Cortex of kidney (tissue), 1 donor: ENCODE results near the gene TMEM19.
A peak's percentile ranks its signal among the peaks of the same experiment; 100 is the strongest.

ENCODE experiments used
- DNase-seq: peaks from one replicate; lab custom pipeline; 2025; lab: John Stamatoyannopoulos, UW

Gene TMEM19

DNA sequence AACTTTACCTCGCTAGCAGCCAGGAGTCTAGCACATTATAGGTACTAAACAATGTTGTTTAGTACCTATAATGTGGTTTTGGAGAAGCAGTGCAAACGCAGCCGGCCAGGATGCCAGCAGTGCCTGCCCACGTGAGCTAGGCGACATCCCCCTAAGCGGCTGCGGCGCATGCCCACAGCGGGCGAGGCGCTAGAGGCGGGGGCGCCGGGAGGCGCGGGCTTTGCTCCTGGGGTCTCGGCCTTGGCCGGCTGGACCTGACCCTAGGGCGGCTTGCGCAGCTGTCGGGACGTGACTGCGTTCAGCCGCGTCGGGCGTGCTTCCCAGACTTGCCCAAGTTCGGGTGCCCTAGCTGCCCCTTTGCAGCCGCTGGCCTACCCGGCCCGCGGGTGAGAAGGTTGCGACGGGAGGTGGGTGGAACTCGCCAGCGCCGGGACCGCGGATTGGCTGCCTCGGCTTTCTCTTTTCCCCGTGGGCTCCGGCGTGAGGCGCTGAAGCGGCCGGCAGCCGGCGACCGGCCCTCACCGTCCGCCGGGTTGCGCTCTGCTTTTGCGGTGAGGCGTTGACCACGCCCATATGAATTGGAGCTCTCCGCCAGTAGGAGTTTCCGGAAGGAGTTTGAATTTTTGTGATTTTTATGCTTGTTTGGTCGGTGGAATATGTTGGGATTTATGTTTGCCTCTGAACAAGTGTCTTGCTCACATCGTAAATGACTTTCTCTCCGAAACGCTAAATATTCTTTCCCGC is at the start of gene TMEM19:
Gene TMEM19, plus strand, starts transcription at position 169 of the 744 bp plus-strand sequence. CDS start 599 bp downstream, outside the sequence.
- DNase-seq: peak; percentile 34

DNA sequence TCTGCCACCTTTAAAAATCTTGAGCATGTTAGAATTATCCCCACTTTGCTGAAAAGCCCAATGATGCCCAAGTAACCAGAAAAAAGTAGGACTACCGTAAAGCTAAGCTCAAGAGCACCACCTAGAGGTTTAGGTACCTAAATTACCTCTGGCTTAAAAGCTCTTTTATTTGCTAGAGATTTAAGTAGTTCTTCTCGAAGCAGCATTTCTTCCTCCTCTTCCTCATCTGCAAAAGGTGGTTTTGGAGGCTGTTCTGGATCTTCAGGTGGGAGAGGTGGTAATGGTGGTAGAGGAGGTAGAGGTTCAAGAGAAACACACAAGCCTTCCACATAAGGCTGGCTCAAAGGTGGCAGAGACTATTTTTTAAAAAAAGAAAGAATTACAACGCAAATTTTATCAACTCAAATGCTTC is 49.2 kb upstream of the TMEM19 start:
- no peak for DNase-seq

DNA sequence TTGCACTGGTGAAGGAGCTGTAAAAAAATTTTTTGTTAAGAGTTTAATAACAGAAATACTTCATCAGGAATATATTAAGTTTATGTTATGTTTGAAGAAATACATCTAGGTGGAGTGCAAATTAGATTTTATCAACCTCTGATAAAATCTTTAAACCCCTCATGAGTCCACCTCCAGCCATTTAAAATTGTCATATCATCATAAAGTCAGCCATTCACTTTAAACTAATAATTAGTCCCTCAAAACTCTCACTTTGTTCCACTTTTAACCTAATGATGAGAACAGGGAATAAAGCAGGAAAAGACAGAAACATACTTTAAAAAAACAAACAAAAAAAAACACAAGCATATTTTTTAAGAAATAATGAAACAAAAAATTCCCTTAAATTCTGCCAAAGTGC is 47.4 kb upstream of the TMEM19 start:
- DNase-seq: no peak

DNA sequence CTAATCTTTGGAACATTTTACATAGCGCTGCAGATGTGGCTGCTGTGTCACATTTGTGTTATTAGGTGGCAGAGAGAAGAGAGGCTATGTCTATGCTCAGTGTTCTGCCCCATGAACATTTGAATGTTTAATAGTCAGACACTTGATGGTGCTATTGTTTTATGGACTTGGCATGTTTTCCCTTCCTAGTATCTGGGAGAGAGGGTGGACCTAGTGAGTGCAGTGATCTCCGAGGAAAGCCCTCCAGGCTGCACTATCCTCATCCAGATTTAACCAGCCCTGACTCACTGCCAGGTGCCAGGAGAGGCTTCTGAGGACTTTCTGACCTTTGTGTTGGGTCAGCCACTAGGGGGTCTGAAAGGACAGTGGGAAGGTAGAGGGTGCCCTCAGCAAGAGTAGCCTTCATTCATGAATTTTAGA is 46.5 kb upstream of the TMEM19 start:
- DNase-seq: no peak

DNA sequence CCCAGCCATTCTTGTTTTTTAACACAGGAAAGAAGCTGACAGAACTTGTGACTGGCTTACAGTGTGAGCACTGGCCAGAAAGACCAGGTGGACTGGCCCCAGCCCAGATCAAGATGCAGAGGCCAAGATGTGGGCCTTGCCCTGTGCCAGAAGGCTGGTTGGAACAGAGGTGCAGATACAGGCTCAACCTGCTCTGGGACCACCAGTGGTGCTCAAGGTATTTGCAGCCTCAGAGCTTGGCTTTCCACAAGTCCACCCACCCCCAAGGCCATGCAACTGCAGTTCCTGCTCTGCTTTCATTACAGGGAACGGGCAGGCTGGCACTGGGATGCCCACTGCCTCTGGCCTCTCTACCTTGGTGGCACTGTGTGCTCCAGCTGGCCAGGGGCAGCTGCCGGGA is 45.6 kb upstream of the TMEM19 start:
- no peak for DNase-seq

DNA sequence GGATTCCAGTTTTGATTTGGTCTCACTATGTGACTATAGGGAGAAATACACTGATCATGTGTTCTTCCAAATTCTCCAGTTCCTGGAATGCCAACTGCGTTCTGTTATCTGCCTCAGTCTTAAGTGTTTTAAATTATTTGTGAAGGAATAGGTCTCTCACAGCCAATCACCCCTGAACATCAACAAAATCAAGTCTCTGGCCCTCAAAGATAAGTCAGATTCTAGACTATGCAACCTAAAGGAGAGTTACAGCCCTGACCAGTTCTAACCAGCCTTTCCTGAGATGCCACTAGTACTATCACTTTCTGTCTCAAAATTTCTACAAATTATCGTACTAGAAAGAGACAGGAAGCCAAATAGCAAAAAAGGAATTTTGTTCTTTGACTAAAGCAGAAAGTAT is 44.5 kb upstream of the TMEM19 start:
- no peak for DNase-seq

DNA sequence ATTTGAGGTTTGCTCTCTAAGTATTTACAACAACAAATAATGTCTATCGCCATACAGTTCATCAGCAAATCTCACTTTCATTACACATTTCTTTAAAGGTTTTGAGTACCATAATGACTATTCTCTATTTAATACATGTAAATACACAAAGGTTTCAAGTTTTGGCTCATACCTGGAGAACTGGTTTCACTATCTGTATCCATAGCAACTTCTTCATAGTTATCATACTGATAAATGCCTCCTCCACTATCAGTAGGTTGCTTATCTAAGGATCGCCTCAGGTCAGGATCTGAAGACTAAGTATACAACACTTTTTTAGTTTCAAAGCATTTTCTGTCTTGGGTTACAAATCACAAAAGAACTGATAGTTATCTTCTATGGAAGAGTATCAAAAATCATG is 43.6 kb upstream of the TMEM19 start:
- no peak for DNase-seq

DNA sequence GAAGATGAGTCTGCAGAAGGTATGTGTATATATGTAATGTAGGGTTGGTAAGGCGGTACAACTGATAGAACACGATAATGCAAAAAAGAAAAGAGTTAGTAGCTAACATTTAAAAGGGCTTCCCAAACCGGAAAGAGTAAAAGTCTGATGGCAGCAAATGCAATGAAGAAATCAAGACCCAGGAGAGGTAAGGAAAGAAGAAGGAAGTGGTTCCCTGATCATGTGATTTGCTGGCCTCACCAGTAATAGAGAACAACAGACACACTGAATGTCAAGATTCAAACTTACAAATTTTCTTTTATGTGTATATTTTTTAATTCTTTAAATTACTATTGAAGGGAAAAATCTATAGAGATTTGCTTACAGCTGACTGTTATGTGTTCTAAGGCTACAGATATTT is 40.6 kb upstream of the TMEM19 start:
- no peak for DNase-seq

DNA sequence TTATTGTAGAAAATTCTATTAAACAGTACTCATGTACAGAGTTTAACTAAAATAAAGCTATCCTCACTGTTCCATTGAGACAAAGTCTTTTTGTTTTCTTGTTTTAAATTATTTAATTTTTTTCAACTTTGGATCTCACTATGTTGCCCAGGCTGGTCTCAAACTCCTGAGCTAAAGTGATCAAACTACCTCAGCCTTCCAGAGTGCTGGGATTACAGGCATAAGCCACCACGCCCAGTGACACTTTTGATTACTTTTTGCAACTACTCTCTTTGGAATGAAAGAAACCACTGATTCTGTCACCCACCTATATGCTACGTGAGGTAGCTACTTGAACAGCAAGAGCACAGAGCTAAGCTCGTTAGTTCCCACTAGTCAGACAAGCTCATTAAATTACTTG is 39.4 kb upstream of the TMEM19 start:
- DNase-seq: no peak

DNA sequence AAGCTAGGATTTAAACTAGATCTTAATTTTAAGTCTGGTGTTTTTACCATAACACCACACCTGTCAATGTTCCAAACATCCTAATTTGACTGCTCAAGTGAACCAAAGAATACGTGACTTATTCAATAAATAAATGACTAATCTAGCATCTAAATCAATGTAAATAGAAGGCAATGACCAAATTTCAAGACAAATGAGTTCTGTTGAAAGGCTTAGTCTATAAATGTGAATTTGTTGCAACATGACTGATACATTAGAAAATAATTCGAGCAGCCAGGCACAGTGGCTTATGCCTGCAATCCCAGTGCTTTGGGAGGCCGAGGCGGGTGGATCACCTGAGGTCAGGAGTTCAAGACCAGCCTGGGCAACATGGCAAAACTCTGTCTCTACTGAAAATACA is 37.3 kb upstream of the TMEM19 start:
- no peak for DNase-seq

DNA sequence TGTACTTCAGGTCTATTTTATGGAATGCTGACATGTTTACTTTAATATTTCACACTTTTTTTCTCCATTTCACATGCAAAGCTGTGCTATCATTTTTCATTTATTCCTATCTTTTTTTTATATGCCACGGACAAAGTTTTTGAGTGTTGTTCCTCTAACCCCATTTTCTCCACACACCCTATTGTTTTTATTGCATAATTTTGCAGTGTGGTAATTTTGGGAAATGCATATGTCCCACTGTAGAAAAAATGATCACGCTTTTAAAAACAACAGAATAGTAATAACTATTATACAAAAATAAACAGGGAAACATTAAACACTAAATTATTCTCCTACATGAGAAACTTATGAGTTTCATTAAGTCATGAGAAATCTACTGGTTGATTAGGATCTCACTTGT is 36.5 kb upstream of the TMEM19 start:
- DNase-seq: no peak

DNA sequence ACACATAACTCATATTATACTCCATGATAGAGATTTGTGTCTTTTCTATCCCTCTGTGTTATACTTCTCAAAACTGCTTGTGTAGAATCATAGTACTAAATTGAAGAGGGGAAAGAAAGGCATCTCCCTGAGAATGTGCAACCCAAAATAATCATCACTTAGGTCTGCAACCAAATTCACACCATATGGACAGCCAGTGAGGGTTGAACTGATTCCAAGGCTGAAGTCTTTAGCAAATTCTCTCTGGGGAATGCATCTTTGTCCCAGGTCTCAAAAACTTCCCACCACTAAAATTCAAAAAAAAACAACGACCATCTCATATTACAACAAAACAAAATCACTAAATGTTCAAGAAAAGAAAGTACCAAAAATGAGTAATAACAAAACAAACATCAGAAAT is 33.2 kb upstream of the TMEM19 start:
- DNase-seq: no peak

DNA sequence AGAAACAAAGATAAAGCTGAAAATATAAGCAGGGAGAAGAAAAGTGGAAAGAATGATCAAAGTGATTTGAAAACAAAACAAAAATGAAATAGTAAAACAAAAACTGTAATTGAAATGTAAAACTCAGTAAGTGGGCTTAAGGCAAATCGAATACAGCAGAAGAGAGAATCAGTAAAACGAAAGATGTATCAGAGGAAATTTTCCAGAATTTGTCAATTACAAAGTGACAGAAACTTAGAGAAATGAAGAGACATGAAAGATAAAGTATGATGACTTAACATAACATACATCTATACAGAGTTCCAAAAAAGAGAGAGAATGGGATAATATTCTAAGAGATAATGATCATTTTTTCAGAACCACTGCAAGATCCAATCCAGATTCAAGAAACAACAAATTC is 32.7 kb upstream of the TMEM19 start:
- no peak for DNase-seq

DNA sequence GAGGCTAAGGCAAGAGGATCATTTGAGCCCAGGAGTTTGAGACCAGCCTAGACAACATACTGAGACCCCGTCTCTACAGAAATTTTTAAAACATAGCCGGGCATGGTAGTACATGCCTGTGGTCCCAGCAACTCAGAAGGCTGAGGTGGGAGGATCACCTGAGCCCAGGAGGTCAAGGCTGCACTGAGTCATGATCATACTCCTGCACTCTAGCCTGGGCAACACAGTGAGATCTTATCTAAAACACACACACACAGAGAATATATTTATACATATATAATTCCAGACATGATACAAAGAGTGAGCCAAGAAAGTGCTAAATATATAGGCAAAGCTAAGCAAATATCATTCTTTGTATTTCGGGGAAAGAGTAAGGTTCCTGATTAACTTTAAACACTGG is 31.7 kb upstream of the TMEM19 start:
- no peak for DNase-seq

DNA sequence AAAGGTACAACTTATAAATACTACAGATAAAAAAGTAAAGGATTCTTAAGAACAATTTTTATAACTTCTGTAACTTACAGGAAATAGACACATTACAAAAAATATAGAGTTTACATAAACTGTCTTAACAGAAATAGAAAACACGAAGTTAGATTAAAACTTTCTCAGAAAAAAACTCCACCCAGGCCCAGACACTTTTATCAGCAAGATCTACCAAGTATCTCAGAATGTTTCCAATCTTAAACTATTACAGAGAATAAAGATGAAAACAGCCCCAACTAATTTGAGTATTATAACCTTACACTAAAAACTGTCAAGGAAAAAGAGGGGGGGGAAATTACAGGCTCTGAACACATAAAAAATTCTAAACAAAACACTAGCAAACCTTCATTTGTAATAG is 30.4 kb upstream of the TMEM19 start:
- no peak for DNase-seq

DNA sequence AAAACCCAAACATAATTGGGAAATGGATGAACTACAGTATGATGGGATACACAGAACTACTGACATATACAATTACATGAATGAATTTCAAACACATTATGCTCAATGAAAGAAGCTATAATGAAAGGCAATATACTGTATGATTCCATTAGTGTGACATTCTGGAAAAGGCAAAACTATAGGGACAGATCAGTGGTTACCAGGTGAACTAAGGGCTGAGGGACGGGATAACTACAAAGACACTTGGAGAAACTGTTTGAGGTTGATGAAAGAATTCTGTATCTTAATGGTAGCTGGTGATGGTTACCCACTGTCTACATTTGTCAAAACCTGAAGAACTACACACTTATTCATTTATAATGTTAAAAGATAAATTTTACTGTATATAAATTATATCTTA is 30.0 kb upstream of the TMEM19 start:
- no peak for DNase-seq

DNA sequence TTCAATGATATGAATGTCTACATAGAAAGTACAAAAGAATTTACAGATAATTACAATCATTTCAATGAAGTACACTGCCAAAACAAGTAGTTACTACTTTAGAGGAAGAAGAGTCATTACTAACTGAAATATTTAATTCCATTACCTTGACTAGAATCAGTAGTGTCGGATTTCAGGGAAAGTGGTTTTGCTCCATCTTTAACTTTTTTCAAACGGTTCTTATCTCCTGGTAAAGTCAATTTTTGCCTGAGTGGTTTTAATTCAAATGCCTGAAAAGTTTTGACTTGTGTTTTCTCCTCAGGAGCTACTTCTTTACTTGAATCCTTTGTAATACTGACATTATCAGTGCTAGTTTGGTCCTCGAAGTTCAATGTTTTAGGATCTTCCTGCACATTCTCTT is 29.1 kb upstream of the TMEM19 start:
- DNase-seq: no peak

DNA sequence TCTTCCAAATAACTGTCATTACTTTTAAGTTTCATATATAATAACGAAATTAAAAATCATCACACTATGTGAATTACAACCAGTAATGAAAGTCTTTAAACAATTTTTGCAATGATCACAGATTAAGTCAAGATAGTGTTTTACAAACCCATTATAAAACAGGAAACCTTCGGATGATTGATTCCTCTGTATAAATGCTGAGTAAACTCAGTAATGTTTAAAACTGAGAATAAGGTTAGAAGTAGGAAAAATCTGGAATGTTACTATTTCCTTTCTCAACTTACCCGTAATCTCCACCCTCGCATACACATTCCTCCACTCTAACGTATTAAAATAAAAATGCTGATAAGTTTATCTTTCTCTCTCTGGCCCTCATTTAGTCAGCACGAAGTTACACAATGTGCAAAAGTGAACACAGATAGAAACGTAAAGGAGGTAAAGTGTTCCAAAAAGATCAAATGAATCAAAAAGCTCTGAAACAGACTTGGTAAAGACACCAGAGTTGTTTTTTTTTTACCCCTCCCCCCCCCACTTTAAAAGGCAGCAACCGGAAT is 23.8 kb upstream of the TMEM19 start:
- no peak for DNase-seq

DNA sequence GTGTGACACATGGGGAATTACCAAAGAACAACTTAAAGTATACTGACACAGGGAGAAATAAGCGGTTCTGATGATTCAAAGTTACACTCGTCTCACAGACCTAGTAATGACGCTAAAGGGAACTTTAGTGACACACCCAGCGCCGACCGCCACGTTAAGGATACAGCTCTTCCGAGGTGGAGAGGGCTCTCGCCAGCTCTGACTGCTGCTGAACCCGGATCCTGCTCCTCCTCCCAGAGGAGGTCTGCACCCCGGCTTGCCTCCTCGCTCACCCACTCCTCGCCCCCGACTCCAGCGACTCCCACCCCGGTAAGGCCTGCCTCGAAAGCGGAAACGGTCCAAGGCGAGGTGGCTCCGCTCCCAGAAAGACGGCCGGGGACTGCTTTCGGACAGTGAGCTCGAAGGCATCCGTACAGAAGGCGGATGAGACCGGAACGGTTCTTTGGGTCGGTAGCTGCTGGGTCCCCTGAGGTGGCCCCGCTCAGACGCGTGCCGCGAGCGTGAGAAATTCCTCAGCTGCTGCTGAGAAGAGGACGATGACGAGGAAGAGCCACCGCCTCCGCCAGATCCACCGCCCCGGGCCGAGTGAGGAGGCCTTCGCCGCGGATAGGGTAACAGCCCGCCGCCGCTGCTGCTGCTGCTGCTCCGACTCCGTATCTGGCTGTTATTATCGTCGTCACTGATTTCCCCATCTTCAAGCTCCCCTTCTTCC is 22.9 kb upstream of the TMEM19 start:
- no peak for DNase-seq

DNA sequence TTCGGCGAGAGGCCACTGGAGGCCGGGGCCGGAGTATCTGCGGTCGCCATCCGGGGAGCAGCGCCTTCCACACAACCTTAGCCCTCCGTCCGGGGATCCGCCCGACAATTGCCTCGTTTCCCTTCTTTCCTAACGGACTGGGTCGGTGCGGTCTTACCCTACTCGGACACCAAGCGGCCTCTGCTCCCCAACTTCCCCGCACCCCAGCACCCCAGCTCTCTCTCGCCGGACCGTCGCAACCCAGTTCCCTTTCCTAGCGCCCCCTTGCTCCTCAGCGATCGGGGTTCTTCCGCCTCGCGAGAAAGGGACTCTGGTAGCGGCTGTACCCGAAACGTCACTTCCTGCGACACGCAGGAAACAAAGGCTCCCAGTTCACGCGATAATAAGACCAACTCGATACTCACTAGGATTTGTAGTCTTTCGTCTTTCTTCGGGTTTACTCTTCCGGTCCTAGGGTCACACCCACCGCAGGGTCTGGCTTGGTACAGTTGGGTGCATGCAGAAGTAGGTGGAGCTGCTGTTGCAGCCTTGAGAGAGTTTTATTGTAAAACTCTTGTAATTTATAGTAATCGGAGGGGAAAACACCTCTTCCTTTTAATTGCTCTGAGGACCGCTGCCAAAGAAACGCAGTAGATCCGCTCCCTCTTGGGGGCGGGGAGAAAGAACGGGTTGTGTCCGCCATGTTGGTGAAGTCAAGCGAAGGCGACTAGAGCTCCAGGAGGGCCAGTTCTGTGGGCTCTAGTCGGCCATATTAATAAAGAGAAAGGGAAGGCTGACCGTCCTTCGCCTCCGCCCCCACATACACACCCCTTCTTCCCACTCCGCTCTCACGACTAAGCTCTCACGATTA is 22.1 kb upstream of the TMEM19 start, which contains the start of the genes THAP2 and ZFC3H1:
Gene THAP2, plus strand, starts transcription at position 741 of the 850 bp plus-strand sequence. CDS start 209 bp downstream, outside the sequence.
Gene ZFC3H1, minus strand, starts transcription at position 288 of the 850 bp plus-strand sequence. Its CDS starts 238 bp downstream, at position 50.
- DNase-seq: no peak

DNA sequence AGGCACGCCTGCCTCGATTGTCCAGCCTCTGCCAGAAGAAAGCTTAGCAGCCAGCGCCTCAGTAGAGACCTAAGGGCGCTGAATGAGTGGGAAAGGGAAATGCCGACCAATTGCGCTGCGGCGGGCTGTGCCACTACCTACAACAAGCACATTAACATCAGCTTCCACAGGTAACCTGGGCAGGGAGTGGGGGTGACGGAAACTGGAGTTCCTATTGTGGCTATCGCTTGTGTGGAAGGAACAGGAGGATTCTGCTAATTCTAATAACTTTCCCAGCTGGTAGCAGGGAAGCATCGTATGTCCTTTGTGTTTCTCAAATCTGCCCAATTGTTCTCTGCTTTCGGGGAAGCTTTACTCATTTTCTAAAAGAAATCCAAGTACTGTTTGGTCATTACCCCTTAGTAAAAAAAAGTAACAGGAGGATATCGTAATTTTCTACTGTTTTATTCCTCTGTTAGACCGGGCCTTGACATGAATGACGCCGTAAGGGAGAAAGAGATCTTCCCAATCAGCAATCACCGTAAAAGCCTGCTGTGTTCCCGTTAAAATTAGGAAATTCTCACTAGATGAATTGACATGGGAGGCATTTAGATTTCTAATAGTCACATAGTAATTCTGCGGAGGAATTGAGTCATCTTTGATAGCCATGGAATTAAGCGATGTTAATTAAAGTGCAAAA is 21.3 kb upstream of the TMEM19 start:
- DNase-seq: no peak

DNA sequence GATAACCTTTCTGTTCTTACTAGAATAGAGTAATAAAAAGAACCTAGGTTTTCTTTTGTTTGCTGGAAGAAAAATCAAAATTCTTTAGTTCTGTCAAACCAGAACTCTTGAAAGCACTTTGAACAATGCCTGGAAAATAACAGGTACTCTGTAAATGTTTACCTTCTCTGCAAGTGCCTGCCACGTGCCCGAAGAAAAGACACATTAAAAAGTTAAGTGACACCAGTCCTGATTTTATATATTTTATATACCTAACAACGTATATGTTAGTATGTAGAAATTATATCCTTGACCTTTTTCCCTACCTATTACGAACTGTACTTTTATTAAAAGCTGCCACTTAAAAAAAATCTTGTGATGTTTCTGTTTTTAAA is 20.8 kb upstream of the TMEM19 start:
- no peak for DNase-seq
